Vagina (tissue), 2 donors: ENCODE data around the gene ASAP3.

ENCODE experiments used
- POLR2A ChIP-seq, 2 donors: fragments of 450-650 bp; IDR thresholded peaks; one replicate each; pipeline ENCODE4 v1.6.1; 2017; ENCODE audit warnings: antibody characterized with exemption in 2 of 2, mild to moderate bottlenecking in 2 of 2, moderate library complexity in 2 of 2
- TF ChIP-seq, protein P1 (sequence below), 3 experiments: fragments of 450-650 bp in 2 of 3; fragments of 200-600 bp in 1 of 3; sonication (generic) in 1 of 3; IDR thresholded peaks; one replicate each; pipeline ENCODE4 v1.5.1; 2017 to 2019; ENCODE audit warnings: antibody characterized with exemption in 3 of 3, mild to moderate bottlenecking in 2 of 3, moderate library complexity in 2 of 3

DNA sequence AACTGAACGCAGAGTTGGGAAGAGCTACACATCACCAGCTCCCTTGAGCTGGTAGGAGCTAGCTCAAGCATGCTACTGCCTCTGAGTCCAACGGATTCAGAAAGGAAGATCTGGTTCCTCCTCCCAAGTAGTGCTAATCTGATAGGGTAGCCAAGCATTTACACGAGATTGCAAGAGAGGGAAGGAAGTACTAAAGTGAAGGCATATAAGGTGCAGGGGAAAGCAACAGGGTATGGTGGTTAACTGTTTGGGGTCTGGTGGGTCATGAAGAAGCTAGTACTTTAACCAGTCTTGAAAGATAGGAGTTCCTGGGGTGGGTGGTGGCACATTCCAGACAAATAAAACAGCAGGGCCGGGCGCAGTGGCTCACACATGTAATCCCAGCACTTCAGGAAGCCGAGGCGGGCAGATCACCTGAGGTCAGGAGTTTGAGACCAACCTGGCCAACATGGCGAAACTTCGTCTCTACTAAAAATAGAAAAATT is 94.1 kb downstream of the ASAP3 start:
- TF ChIP-seq, protein P1, sequence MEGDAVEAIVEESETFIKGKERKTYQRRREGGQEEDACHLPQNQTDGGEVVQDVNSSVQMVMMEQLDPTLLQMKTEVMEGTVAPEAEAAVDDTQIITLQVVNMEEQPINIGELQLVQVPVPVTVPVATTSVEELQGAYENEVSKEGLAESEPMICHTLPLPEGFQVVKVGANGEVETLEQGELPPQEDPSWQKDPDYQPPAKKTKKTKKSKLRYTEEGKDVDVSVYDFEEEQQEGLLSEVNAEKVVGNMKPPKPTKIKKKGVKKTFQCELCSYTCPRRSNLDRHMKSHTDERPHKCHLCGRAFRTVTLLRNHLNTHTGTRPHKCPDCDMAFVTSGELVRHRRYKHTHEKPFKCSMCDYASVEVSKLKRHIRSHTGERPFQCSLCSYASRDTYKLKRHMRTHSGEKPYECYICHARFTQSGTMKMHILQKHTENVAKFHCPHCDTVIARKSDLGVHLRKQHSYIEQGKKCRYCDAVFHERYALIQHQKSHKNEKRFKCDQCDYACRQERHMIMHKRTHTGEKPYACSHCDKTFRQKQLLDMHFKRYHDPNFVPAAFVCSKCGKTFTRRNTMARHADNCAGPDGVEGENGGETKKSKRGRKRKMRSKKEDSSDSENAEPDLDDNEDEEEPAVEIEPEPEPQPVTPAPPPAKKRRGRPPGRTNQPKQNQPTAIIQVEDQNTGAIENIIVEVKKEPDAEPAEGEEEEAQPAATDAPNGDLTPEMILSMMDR (IDR thresholded peaks at IDR 0.05), result no peak
- TF ChIP-seq POLR2A (IDR thresholded peaks at IDR 0.05), result no peak
